CD1c-positive myeloid dendritic cell (primary cell): ENCODE data around the gene ALX4.

Experiments used
- DNase-seq: peaks from one replicate; pipeline ENCODE4 v3.0.0-alpha.2; 2016; ENCODE audit errors: extremely low spot score

ALX4 gene

DNA sequence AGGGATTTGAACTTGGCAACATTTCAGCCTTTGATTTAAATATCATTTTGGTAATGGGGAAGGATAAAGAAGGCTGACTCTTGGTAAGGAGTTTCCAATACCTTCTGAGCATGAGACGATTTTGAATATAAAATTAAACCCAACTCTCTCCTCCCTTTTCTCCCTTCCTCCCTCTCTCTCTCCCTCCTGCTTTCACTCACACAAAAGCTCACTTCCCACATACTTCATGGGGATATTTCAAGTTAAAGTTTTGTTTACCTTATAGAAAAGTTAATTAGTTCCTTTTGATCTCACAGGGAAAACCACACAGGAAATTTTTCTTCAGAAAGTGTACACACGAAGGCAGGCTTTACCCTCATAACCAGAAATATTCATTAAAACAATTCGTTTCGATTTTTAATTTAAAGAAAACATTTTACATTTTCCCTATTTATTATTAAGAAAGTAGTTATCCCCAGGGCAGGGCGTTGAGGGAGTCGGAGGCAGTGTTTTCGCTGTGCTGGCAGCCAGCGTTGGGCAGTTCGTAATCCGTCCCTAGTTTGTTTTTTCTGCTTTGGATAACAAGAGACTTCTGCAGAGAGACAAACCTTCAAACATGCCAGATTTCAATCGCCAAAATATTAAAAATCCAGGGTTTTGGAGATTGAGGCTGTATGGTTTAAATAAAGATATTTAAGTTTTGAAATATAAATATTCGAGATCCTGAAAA lies 25.3 kb upstream of the ALX4 start:
- no peak for DNase-seq

- DNase-seq, result no peak
These were observed 24.5 kb upstream of the ALX4 start for GRCh38 chr11:44334356-44335004.

DNA sequence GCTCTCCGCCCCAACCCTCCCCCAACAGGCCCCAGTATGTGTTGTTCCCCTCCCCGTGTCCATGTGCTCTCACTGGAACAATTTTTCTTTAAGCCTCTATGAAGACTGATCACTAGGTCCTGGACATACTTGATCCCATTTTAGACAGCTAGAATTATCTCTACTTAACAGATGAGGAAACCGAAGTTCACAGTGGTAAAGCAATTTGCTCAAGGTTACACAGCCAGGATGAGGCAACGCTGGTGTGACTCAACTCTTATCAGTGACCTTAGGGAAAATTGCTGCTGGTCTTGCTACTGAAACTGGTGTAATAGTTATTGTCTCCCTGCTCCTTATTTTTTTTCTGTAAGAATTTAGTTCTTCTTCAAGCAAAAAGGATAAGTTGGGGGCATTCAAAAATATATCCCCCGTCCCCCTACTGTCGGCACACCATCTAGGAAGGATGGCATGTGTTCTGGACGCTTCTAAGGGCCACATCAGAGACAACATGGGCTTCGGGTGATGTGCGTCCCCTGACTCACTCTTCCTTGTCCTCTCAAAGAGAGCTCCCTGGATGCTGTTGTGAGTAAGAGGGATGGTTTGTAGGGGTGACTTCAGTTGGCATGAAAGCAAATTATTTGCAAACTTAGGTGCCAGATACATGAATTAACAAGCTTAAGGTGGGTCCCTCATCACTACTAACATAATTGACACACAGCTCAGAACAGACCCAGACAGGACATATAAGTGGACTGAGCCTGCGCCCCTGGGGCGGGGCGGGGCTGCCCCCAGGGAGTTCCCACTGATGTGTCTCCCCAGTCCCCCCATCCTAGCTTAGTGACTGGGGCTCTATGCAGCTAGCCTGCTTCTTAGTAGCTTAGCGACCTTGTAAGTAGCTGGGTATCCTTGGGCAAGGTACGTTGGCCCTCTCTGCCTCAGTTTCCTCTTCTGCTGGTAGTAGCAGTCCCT lies 23.6 kb upstream of the ALX4 start:
- no peak for DNase-seq

DNA sequence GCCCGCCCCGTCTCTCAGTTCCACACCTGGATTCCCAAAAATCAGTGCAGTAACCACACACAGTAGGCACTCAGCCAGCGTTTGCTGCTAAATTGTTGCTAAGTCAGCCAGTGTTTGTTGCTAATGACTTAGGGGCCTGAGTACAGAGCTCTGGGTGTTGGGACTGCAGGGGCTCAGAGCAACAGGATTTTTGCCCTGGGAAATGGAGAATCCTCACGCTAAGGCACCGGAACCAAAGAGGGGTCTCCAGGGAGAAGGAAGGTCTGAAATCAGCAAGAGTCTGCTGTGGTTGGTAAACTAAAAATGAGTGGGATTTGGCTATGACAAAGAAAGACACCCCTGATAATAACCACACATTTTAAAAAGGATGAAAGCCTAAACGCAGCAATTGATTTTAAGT lies 22.7 kb upstream of the ALX4 start:
- DNase-seq, result no peak

- DNase-seq, result no peak
These were observed 19.7 kb upstream of the ALX4 start for GRCh38 chr11:44329472-44330230.

DNA sequence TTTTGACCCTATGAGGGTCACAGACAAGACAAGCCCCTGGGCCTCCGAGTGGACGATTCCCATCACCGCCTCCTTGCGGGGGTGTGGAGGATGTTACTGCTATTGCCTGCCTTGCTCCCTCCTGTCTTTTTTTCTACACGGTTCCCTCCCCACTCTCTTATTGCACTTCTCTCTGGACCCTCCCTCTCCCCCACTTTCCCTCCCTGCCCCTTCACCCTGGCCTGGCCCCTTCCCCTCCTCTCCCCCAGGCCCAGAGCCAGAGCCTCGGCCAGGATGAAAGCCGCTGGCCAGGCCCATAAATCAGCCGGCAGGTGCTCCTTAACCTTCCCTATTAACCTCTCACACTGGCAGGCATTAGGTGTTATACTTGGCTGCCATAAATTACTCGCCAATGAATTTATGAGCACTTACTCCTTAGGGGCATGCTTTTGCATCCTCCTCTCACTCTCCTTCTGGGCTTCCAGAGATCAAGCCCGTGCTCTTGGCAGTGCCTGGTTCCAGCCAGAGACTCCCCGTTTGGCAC lies 18.3 kb upstream of the ALX4 start:
- DNase-seq, result no peak

DNA sequence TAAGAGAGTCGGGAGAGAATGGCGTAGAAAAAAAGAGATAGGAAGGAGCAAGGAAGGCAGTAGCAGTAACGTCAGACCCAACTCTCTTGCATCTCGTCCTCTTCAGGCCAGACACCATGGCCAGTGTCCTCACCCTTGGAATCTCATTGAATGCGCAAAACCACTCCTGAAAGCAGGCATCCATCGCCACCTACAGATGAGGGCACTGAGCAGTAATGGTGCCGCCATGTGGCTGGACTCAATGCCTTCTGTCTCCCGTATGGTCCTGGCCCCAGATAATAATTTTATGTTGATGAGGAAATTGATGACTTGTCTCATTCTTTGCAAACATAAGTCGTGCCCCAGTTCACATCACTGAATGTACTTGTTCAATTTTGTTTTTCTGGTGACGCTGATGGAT lies 17.8 kb upstream of the ALX4 start:
- DNase-seq, result no peak

GRCh38 chr11:44326615-44327475 lies 16.9 kb upstream of the ALX4 start:
- no peak for DNase-seq

DNA sequence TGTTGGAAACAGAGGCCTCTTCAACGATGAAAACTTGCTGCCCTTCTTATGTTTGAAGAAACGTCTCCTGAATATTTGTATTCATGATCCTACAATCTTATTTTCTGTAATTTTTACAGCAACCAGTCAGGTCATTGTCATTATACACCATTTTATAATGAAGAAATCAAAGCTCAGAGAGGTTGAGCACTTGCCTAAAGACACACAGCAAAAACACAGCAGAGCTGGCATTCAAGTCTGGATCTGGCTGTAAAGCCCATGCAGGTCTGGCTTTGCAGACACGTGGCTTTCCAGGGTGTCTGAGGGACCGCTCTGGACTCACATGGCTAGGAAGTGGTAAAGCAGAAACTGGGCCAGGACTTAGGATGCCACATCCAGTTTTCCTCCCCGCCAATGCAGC lies 15.8 kb upstream of the ALX4 start:
- DNase-seq, result no peak

DNA sequence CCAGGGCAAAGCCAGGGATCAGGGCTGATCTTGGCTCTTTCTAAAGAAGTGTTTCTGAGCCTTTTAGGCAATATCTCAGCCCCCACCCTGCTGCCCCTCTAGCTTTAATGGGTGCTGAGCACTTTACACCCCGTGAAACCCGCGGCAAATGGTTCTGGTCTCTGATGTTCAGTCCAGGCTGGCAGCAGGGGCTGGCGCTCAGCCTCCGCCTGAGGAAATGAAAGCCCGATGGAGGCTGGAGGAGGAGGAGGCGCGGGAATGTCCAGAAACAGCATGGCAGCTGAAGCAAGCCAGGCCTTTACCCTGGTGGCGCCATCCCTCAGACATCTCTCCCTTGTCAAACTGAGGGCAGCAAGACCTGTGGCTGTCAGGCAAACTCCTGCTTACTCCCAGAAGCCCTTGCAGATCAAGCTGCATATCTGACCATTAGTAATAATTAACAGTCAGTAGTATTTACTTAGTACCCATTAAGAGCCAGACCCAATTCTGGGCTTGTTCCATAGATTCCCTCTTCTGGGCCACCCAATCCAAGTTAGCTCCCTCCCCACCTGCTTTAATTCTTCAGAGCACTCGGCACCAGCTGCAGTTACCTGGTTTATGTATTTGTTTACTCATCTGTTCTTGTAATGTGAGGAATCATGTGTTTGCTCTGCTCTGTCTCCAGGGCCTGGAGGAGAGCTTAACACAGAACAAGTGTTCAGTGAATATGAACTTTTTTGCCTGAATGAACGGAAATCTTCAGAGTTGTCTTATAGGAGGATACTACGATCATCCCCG lies 15.0 kb upstream of the ALX4 start:
- no peak for DNase-seq

- DNase-seq, result no peak
These were observed 14.3 kb upstream of the ALX4 start for GRCh38 chr11:44324222-44324621.

- no peak for DNase-seq
These were observed 12.3 kb upstream of the ALX4 start for GRCh38 chr11:44322243-44322642.

GRCh38 chr11:44321059-44321458 lies 11.1 kb upstream of the ALX4 start:
- no peak for DNase-seq

DNA sequence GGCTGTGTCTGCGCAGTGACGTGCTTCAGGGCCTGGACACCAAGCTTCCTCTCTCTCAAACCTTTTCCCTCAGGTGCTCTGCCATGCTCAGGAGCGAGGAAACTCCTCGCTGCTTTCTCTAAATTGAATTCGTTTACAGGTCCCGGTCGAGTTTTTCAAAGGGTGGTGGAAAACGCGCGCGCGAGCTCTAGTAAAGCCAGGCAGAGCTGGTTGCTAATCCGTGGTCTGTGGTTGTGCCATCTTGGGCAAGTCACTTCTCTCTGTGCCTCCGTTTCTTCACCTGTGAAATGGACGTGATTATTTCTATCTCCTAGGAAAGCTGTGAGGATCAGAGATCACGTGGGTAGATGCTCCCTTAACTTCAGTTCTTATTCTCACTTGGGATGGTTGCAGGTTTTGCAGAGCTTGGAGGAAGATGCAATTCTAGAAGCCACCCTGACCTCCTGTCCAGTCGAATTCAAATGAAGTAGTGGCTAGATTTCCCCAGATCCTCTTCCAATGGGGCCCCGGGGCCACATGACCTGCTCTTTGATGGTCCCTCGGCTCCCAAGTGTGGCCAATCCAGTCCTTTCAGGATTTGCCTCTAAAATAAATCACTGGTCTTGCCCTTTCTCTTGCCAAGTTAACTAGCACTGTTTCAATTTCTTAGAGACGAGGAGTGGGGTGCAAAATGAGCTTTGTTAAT lies 10.5 kb upstream of the ALX4 start:
- no peak for DNase-seq

- no peak for DNase-seq
These were observed 9.8 kb upstream of the ALX4 start for GRCh38 chr11:44319552-44320288.

DNA sequence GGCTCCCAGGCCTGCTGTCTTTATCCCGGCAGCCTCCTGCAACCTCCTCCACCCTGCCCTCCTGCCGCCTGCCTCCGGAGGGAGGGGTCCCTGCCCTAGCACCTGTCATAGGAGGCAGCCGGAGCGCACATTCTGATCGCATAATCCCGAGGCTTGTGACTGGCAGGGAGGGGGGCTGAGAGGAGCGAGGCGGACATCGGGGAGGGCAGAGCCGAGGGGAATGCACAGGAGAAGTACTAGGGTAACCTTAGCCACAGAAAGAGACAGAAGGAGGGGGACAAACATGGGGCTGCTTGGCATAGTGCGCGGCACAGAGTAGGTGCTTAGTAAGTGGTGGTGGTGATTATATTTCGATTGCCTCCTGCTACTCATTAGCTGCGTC lies 9.2 kb upstream of the ALX4 start:
- no peak for DNase-seq

DNA sequence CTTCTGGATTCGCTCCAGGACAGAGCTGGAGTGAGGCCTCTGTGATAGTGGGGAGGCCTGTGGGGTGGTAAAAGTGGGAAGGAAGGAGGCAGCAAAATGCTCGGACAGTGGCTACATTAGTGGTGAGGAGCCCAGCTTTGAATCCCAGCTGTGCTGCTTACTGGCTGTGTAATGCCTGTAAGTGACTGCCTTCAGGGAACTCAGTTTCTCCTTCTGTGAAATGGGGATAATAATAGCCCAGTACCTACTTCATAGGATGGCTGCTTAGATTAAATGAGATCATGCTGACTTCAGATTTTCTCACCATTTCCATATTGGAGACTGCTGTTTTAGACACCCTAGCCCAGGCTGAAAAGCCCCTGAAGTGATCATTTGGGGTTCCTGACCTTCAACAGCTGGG lies 8.4 kb upstream of the ALX4 start:
- no peak for DNase-seq

DNA sequence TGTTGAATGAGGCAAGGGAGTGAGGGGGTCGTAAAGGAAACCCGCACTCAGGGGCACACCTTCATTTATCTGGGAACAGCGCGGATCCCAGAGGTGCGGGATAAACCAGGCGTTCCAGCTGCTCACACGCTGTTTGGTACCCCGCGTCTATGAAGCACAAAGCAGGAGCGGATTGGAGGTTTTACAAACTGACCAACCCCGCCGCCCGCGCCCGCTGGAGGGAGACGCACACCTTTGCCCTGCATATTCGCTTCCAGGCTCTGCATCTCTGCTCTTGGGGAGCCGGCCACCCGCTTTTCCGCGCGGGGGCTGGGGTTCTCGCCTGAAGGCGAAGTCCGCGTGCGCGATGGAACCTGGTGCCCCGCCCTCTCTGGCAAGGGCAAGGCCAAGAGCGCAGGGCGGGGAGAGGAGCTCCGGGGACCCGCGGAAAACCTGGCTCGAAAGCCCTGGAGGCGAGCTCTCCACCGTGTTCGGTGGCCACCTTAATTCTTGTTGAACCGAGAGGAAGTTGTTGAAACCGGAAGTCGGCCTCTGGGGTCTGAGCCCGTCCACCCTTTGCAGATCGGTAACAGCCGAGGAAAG lies 6.8 kb upstream of the ALX4 start:
- no peak for DNase-seq
